ENCODE data around the gene PGPEP1. TPM values are rescaled to one million over a fixed set of nuclear protein-coding genes. Genes with fewer than 3 reads are reported as not detected.
A peak's percentile ranks its signal among the peaks of the same experiment; 100 is the strongest.
"Not testable (repeated sequence)": the region's sequence is repeated elsewhere in the genome, so short reads cannot be mapped to it uniquely, and the experiment has no call there.

PGPEP1 gene
- total RNA-seq, 1 donor, result 29.8 TPM

DNA sequence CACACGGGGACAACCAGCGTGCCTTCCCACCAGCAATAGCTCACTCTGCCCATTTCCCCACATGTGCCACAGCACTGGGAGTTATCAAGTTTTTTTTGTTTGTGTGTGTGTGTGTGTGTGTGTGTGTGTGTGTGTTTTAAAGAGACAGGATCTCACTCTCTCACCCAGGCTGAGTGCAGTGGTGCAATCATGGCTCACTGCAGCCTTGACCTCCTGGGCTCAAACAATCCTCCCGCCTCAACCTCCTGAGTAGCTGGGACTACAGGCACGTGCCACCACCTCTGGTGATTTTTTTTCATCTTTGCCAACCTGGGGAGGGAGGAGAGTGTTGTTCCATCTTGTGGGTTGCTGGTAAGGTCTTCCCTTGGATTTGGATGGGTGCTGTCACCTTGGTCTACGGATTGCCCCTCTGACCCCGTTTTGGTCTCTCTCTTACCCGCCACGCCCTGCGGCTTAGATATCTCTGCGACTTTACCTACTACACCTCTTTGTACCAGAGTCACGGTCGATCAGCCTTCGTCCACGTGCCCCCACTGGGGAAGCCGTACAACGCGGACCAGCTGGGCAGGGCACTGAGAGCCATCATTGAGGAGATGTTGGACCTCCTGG is 22.6 kb downstream of the PGPEP1 start:
- TF ChIP-seq CTCF (IDR thresholded peaks at IDR 0.05; ENCODE audit: insufficient read depth, low read depth, low read length), result no peak
- no peak for DNase-seq (ENCODE audit: low read depth)
- no peak overlapping the region for H3K4me3 ChIP-seq (ENCODE audit: low read depth, low read length)

DNA sequence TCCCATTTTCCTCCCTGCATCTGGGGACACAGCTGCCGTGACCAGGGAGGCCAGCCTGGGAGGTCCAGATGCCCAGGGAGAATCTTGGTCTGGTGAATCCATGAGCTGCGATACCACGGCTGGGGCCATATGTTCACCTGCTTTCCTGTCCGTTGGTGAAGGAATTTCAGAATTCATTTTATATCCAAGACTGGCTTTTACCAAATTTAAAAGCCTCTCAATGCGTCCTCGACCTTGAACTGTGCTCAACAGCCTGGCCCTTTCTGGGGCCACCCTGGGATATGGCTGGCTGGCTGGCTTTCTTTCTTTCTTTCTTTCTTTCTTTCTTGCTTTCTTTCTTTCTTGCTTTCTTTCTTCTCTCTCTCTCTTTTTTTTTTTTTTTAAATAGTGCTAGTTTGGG is 23.4 kb downstream of the PGPEP1 start:
- no peak overlapping the region for H3K4me3 ChIP-seq (ENCODE audit: low read depth, low read length)
- TF ChIP-seq CTCF (IDR thresholded peaks at IDR 0.05; ENCODE audit: insufficient read depth, low read depth, low read length), result no peak
- no peak for DNase-seq (ENCODE audit: low read depth)

GRCh38 chr19:18364277-18364825 is 24.0 kb downstream of the PGPEP1 start:
- DNase-seq (ENCODE audit: low read depth), result peak; percentile 62
- not testable (repeated sequence) for H3K4me3 ChIP-seq (ENCODE audit: low read depth, low read length)

- no peak for TF ChIP-seq CTCF (IDR thresholded peaks at IDR 0.05; ENCODE audit: insufficient read depth, low read depth, low read length)
- no peak overlapping the region for H3K4me3 ChIP-seq (ENCODE audit: low read depth, low read length)
- DNase-seq (ENCODE audit: low read depth), result peak; percentile 100
These were observed 24.6 kb downstream of the PGPEP1 start for GRCh38 chr19:18364826-18365528.

GRCh38 chr19:18366021-18366435 is 25.6 kb downstream of the PGPEP1 start:
- H3K4me3 ChIP-seq (ENCODE audit: low read depth, low read length), result no peak overlapping the region
- DNase-seq (ENCODE audit: low read depth), result no peak
- TF ChIP-seq CTCF (IDR thresholded peaks at IDR 0.05; ENCODE audit: insufficient read depth, low read depth, low read length), result no peak

- no peak for DNase-seq (ENCODE audit: low read depth)
- no peak overlapping the region for H3K4me3 ChIP-seq (ENCODE audit: low read depth, low read length)
- no peak for TF ChIP-seq CTCF (IDR thresholded peaks at IDR 0.05; ENCODE audit: insufficient read depth, low read depth, low read length)
These were observed 28.3 kb downstream of the PGPEP1 start for GRCh38 chr19:18368504-18369222.

DNA sequence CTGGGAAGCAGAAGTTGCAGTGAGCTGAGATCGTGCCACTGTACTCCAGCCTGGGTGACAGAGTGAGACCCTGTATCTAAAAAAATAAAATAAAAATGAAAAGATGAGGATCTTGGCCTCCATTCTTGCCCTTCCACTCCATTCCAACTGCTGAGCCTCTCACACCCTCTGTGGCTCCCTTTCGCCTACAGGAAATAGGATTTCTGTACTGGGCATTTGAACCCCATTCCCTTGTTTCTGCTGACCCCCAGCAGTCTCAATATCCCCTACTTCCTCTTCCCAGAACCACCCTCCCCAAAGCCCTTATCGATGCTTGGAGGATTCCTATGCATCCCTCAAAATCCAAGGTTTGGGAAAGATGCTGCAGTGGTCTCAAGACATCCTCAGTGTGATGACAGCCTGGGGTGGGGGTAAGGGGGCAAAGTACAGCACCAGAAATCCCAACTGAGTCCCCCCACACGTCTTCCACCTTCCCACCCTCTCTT is 33.1 kb downstream of the PGPEP1 start:
- DNase-seq (ENCODE audit: low read depth), result no peak
- no peak overlapping the region for H3K4me3 ChIP-seq (ENCODE audit: low read depth, low read length)
- no peak for TF ChIP-seq CTCF (IDR thresholded peaks at IDR 0.05; ENCODE audit: insufficient read depth, low read depth, low read length)

Data from fibroblast of villous mesenchyme (primary cell).